GM19023 (cell line): Measurements from ENCODE around the gene GPC6.

Experiments
- ATAC-seq: cut with Tn5 transposase; IDR thresholded peaks from one replicate; pipeline ENCODE4 v1.9.1; 2021; ENCODE audit warnings: mild to moderate bottlenecking, moderate library complexity; ENCODE audit not compliant: unreplicated experiment

The GPC6 gene

GRCh38 chr13:93767917-93768409 is 541.4 kb downstream of the GPC6 start:
- ATAC-seq = no peak

GRCh38 chr13:93769101-93769500 is 542.5 kb downstream of the GPC6 start:
- ATAC-seq = no peak

- no peak for ATAC-seq
Measured at GRCh38 chr13:93769607-93770006, 543.0 kb downstream of the GPC6 start.

GRCh38 chr13:93771227-93771626 is 544.6 kb downstream of the GPC6 start:
- ATAC-seq = no peak

- ATAC-seq = no peak
Measured at GRCh38 chr13:93771782-93772181, 545.2 kb downstream of the GPC6 start.

- ATAC-seq = no peak
Measured at GRCh38 chr13:93774506-93774905, 547.9 kb downstream of the GPC6 start.

GRCh38 chr13:93775027-93775426 is 548.4 kb downstream of the GPC6 start:
- no peak for ATAC-seq

GRCh38 chr13:93775507-93776108 is 549.0 kb downstream of the GPC6 start:
- no peak for ATAC-seq

GRCh38 chr13:93776936-93777335 is 550.3 kb downstream of the GPC6 start:
- ATAC-seq = no peak

GRCh38 chr13:93777504-93777903 is 550.9 kb downstream of the GPC6 start:
- ATAC-seq = no peak

- ATAC-seq = no peak
Measured at GRCh38 chr13:93778548-93778947, 551.9 kb downstream of the GPC6 start.

- ATAC-seq = no peak
Measured at GRCh38 chr13:93784191-93784590, 557.6 kb downstream of the GPC6 start.

- no peak for ATAC-seq
Measured at GRCh38 chr13:93786846-93787489, 560.4 kb downstream of the GPC6 start.

GRCh38 chr13:93788456-93788855 is 561.8 kb downstream of the GPC6 start:
- no peak for ATAC-seq

GRCh38 chr13:93789058-93789457 is 562.5 kb downstream of the GPC6 start:
- ATAC-seq = no peak

- peak; percentile 87 for ATAC-seq
Measured at GRCh38 chr13:93794197-93794885, 567.7 kb downstream of the GPC6 start.

GRCh38 chr13:93797463-93797862 is 570.9 kb downstream of the GPC6 start:
- no peak for ATAC-seq

GRCh38 chr13:93800342-93800741 is 573.7 kb downstream of the GPC6 start:
- no peak for ATAC-seq

- ATAC-seq = no peak
Measured at GRCh38 chr13:93805736-93806135, 579.1 kb downstream of the GPC6 start.

GRCh38 chr13:93806861-93807260 is 580.3 kb downstream of the GPC6 start:
- ATAC-seq = no peak

- no peak for ATAC-seq
Measured at GRCh38 chr13:93810264-93810663, 583.7 kb downstream of the GPC6 start.

GRCh38 chr13:93811071-93811737 is 584.6 kb downstream of the GPC6 start:
- no peak for ATAC-seq
